PFSK-1 (cell line): ENCODE measurements around the gene MPC2.

Experiments used
- FOXP2 ChIP-seq: optimal IDR thresholded peaks from 2 replicates; pipeline ENCODE3; 2011; ENCODE audit warnings: borderline replicate concordance, control low read depth, inconsistent platforms; ENCODE audit not compliant: insufficient read depth; ENCODE audit errors: extremely low read length, extremely low read depth
- POLR2AphosphoS5 ChIP-seq: IDR thresholded peaks from 2 replicates; pipeline ENCODE4 v1.6.1; 2012; ENCODE audit warnings: low read depth, mild to moderate bottlenecking, control low read depth, low read length, moderate library complexity
- REST ChIP-seq, 2 experiments: IDR thresholded peaks; 2 replicates each; pipeline versions ENCODE4 v1.6.1 to v1.8.0; 2011 to 2012; ENCODE audit warnings: low read depth in 2 of 2, low read length in 2 of 2, control low read depth in 1 of 2, inconsistent platforms in 1 of 2, mild to moderate bottlenecking in 1 of 2, moderate library complexity in 1 of 2; ENCODE audit not compliant: insufficient read depth in 1 of 2
- SIN3A ChIP-seq: IDR thresholded peaks from 2 replicates; pipeline ENCODE4 v1.6.1; 2012; ENCODE audit warnings: mild to moderate bottlenecking, low read length, moderate library complexity, borderline replicate concordance; ENCODE audit not compliant: insufficient read depth
- TAF1 ChIP-seq: IDR thresholded peaks from 2 replicates; pipeline ENCODE4 v1.6.1; 2012; ENCODE audit warnings: low read length, control low read depth, borderline replicate concordance; ENCODE audit not compliant: insufficient read depth

Gene MPC2

GRCh38 chr1:167899253-167899681 is 37.6 kb downstream of the MPC2 start:
- TF ChIP-seq REST (IDR thresholded peaks at IDR 0.05; ENCODE audit: insufficient read depth in 1 of 2, low read depth in 2 of 2, low read length in 2 of 2) (no peak), TAF1 (no peak), POLR2AphosphoS5 (no peak), FOXP2 (no peak), SIN3A (no peak)

- TF ChIP-seq REST (IDR thresholded peaks at IDR 0.05; ENCODE audit: insufficient read depth in 1 of 2, low read depth in 2 of 2, low read length in 2 of 2) (no peak), TAF1 (no peak), SIN3A (no peak), POLR2AphosphoS5 (no peak), FOXP2 (no peak)
Observed at GRCh38 chr1:167898578-167899222, 38.2 kb downstream of the MPC2 start.

DNA sequence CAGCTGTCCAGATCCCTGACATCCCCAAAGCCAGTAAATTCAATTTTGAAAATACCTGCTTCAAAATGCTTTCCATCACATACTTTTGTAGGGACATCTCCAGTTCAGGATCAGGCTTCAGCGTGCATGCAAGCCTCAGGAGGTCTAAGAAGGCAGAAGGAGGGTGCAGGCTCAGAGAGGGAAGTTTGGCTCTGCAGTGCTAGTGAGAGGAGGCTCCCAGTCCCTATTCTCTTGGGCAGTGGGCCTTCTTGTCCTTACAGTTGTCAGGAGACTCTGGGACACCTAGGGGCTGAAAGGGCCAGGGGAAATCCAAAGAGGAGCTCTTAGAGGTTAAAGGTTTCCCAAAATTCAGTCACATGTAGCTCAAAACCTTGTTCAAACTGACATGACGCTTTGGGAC is 43.1 kb downstream of the MPC2 start:
- TF ChIP-seq REST (IDR thresholded peaks at IDR 0.05; ENCODE audit: insufficient read depth in 1 of 2, low read depth in 2 of 2, low read length in 2 of 2), result no peak
- TF ChIP-seq POLR2AphosphoS5, result no peak
- no peak for TF ChIP-seq TAF1
- no peak for TF ChIP-seq SIN3A

DNA sequence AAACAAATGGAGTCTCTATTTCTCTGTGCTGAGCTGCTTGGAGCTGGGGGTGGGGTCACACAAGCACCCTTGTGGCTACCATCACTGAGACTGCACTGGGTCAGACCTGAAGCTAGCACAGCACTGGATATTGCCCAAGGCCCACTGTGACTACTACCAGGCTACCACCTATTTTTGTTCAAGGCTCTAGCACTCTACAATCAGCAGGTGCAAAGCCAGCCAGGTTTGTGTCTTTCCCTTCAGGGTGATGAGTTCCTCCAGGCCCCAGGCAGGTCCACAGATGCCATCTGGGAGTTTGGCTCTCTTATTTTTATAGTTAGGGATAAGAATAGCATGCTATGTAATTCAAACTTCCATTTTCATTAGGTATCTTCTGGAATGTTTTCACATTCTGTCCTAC is 46.5 kb downstream of the MPC2 start:
- TF ChIP-seq REST (IDR thresholded peaks at IDR 0.05; ENCODE audit: insufficient read depth in 1 of 2, low read depth in 2 of 2, low read length in 2 of 2), result no peak
- no peak for TF ChIP-seq TAF1
- no peak for TF ChIP-seq POLR2AphosphoS5
- TF ChIP-seq FOXP2, result no peak
- no peak for TF ChIP-seq SIN3A

GRCh38 chr1:167882376-167882775 is 54.5 kb downstream of the MPC2 start:
- TF ChIP-seq TAF1, result no peak
- no peak for TF ChIP-seq POLR2AphosphoS5
